ENCODE data around the gene SRSF10. TPM values are rescaled to one million over a fixed set of nuclear protein-coding genes. Genes with fewer than 3 reads are reported as not detected.
A peak's percentile ranks its signal among the peaks of the same experiment; 100 is the strongest.
"Not testable (repeated sequence)": the region's sequence is repeated elsewhere in the genome, so short reads cannot be mapped to it uniquely, and the experiment has no call there.

SRSF10 gene
- total RNA-seq (2014; rRNA removed; shearing (Covaris generic)) = 79.1 and 90.5 TPM in 2 replicates
- polyA plus RNA-seq (2014; cell fraction: nucleus; rRNA removed) = 167 and 207 TPM in 2 replicates

- DNase-seq (ENCODE audit: extremely low read depth, low read depth) = peak; percentile 98
Observed at GRCh38 chr1:23979881-23980727, at the start of gene SRSF10. Gene SRSF10, minus strand, starts transcription at chr1:23980327. Its CDS starts 72 bp downstream, at chr1:23980255.

- DNase-seq (ENCODE audit: extremely low read depth, low read depth) = no peak
Observed at GRCh38 chr1:24027838-24028468, 47.8 kb upstream of the SRSF10 start.

- no peak for DNase-seq (ENCODE audit: extremely low read depth, low read depth)
Observed at GRCh38 chr1:24022581-24023361, 42.6 kb upstream of the SRSF10 start.

GRCh38 chr1:24021403-24022266, 41.5 kb upstream of the SRSF10 start:
- no peak for DNase-seq (ENCODE audit: extremely low read depth, low read depth)

GRCh38 chr1:24020470-24020869, 40.3 kb upstream of the SRSF10 start:
- DNase-seq (ENCODE audit: extremely low read depth, low read depth) = no peak

GRCh38 chr1:24020025-24020424, 39.9 kb upstream of the SRSF10 start:
- DNase-seq (ENCODE audit: extremely low read depth, low read depth) = no peak

GRCh38 chr1:24018611-24019580, 38.8 kb upstream of the SRSF10 start:
- DNase-seq (ENCODE audit: extremely low read depth, low read depth) = peak; percentile 90

- DNase-seq (ENCODE audit: extremely low read depth, low read depth) = no peak
Observed at GRCh38 chr1:24015221-24016210, 35.4 kb upstream of the SRSF10 start.

GRCh38 chr1:24012878-24013277, 32.8 kb upstream of the SRSF10 start:
- DNase-seq (ENCODE audit: extremely low read depth, low read depth) = not testable (repeated sequence)

GRCh38 chr1:24010650-24011049, 30.5 kb upstream of the SRSF10 start:
- DNase-seq (ENCODE audit: extremely low read depth, low read depth) = no peak

GRCh38 chr1:24009406-24009805, 29.3 kb upstream of the SRSF10 start:
- no peak for DNase-seq (ENCODE audit: extremely low read depth, low read depth)

- not testable (repeated sequence) for DNase-seq (ENCODE audit: extremely low read depth, low read depth)
Observed at GRCh38 chr1:24008574-24009184, 28.6 kb upstream of the SRSF10 start.

GRCh38 chr1:24007079-24007478, 27.0 kb upstream of the SRSF10 start:
- no peak for DNase-seq (ENCODE audit: extremely low read depth, low read depth)

GRCh38 chr1:24005163-24005562, 25.0 kb upstream of the SRSF10 start:
- no peak for DNase-seq (ENCODE audit: extremely low read depth, low read depth)

- DNase-seq (ENCODE audit: extremely low read depth, low read depth) = no peak
Observed at GRCh38 chr1:24004132-24004531, 24.0 kb upstream of the SRSF10 start.

GRCh38 chr1:24003331-24003972, 23.3 kb upstream of the SRSF10 start:
- DNase-seq (ENCODE audit: extremely low read depth, low read depth) = no peak

GRCh38 chr1:24002695-24003094, 22.6 kb upstream of the SRSF10 start:
- DNase-seq (ENCODE audit: extremely low read depth, low read depth) = no peak
